OCI-LY1 (cell line): ENCODE data around the gene CBLC.
"Not testable (repeated sequence)": the region's sequence is repeated elsewhere in the genome, so short reads cannot be mapped to it uniquely, and the experiment has no call there.

ENCODE experiments used
- H2AFZ ChIP-seq: fragments of 200-600 bp; sonication (generic), shearing (Covaris generic); 2 replicates; pipeline ENCODE4 v1.6.0; 2014; ENCODE audit warnings: antibody characterized with exemption, mild to moderate bottlenecking, low read length
- H3F3A ChIP-seq: fragments of 200-600 bp; sonication (generic), shearing (Covaris generic); 2 replicates; pipeline ENCODE4 v1.6.0; 2014; ENCODE audit warnings: mild to moderate bottlenecking, antibody characterized with exemption, low read length, moderate library complexity; ENCODE audit not compliant: insufficient read depth
- H3K27ac ChIP-seq: fragments of 200-600 bp; sonication (generic); 2 replicates; pipeline ENCODE4 v1.5.1; 2014; ENCODE audit warnings: low read length, mixed run types, mild to moderate bottlenecking, low read depth; ENCODE audit not compliant: poor library complexity, severe bottlenecking
- H3K27me3 ChIP-seq: fragments of 200-600 bp; sonication (generic); 2 replicates; pipeline ENCODE4 v1.6.0; 2014; ENCODE audit warnings: antibody characterized with exemption, mild to moderate bottlenecking, low read length, moderate library complexity; ENCODE audit not compliant: insufficient read depth
- H3K36me3 ChIP-seq: fragments of 200-600 bp; sonication (generic); 2 replicates; pipeline ENCODE4 v1.6.1; 2014; ENCODE audit warnings: mild to moderate bottlenecking, antibody characterized with exemption, low read length, moderate library complexity, mixed read lengths; ENCODE audit not compliant: insufficient read depth
- H3K4me1 ChIP-seq: fragments of 200-600 bp; sonication (generic); 2 replicates; pipeline ENCODE4 v1.5.1; 2014; ENCODE audit warnings: mild to moderate bottlenecking, low read length, moderate library complexity; ENCODE audit not compliant: insufficient read depth, severe bottlenecking
- H3K4me2 ChIP-seq: fragments of 200-600 bp; sonication (generic), shearing (Covaris generic); 2 replicates; pipeline ENCODE4 v1.6.1; 2014; ENCODE audit warnings: low read length
- H3K4me3 ChIP-seq: fragments of 200-600 bp; sonication (generic); 2 replicates; pipeline ENCODE4 v1.5.1; 2014; ENCODE audit warnings: low read length, low read depth, mild to moderate bottlenecking, mixed read lengths; ENCODE audit not compliant: poor library complexity, severe bottlenecking
- H3K79me2 ChIP-seq: fragments of 200-600 bp; shearing (Covaris generic); 2 replicates; pipeline ENCODE4 v1.6.1; 2016; ENCODE audit warnings: mixed run types, low read length, mixed read lengths; ENCODE audit not compliant: insufficient read depth
- H3K9ac ChIP-seq: fragments of 200-600 bp; sonication (generic), shearing (Covaris generic); 2 replicates; pipeline ENCODE4 v1.6.1; 2014; ENCODE audit warnings: mild to moderate bottlenecking, low read length, mixed read lengths
- H3K9me2 ChIP-seq: fragments of 200-600 bp; sonication (generic), shearing (Covaris generic); 2 replicates; pipeline ENCODE4 v1.6.1; 2014; ENCODE audit warnings: low read depth, mild to moderate bottlenecking, low read length, mixed read lengths
- H3K9me3 ChIP-seq: fragments of 200-600 bp; shearing (Covaris generic); 2 replicates; pipeline ENCODE4 v1.6.1; 2014; ENCODE audit warnings: low read length, mixed read lengths
- H4K20me1 ChIP-seq: fragments of 200-600 bp; sonication (generic), shearing (Covaris generic); 2 replicates; pipeline ENCODE4 v1.6.0; 2016; ENCODE audit warnings: mild to moderate bottlenecking, low read length; ENCODE audit not compliant: insufficient read depth
- CTCF ChIP-seq: fragments of 200-600 bp; sonication (generic), shearing (Covaris generic); IDR thresholded peaks from 2 replicates; pipeline ENCODE4 v1.5.1; 2017; ENCODE audit warnings: mild to moderate bottlenecking, antibody characterized with exemption, low read length, moderate library complexity, mixed read lengths
- EZH2 ChIP-seq: fragments of 200-600 bp; sonication (generic), shearing (Covaris generic); IDR thresholded peaks from 2 replicates; pipeline ENCODE4 v1.8.0; 2017; ENCODE audit warnings: borderline replicate concordance, mixed run types, mild to moderate bottlenecking, antibody characterized with exemption, low read length, moderate library complexity, mixed read lengths

CBLC gene

GRCh38 chr19:44822670-44823372 is 45.1 kb downstream of the CBLC start:
- no peaks in the 10 kb centered on the region for H3K79me2 ChIP-seq
- no peaks in the 10 kb centered on the region for H3F3A ChIP-seq
- TF ChIP-seq EZH2 (no peak), CTCF (no peak)
- no peak overlapping the region for H3K27ac ChIP-seq
- H3K4me1 ChIP-seq = no peaks in the 10 kb centered on the region
- no peak overlapping the region for H3K9ac ChIP-seq
- H3K27me3 ChIP-seq = peaks cover 8% of the 10 kb centered on the region
- no peaks in the 10 kb centered on the region for H3K9me2 ChIP-seq
- no peaks in the 10 kb centered on the region for H4K20me1 ChIP-seq
- no peaks in the 10 kb centered on the region for H3K9me3 ChIP-seq
- H2AFZ ChIP-seq = no peak overlapping the region
- no peak overlapping the region for H3K4me2 ChIP-seq
- no peaks in the 10 kb centered on the region for H3K36me3 ChIP-seq
- no peak overlapping the region for H3K4me3 ChIP-seq

DNA sequence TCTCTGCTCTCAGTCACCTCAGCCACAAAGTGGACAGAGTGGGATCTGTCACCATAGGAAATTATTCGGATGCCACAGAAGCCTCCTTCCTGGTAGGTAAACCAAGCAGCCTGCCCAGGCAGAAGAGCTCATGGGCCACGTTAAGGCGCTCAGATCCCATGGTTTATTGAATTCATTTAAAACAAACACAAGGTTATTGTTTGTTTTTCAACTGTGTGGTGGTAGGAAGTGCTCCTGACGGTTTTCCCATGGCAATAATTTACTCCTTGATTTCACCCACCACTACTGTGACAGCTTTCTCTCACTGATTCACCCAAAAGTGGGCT is 45.6 kb downstream of the CBLC start:
- no peak overlapping the region for H3K9ac ChIP-seq
- no peaks in the 10 kb centered on the region for H3K9me3 ChIP-seq
- no peaks in the 10 kb centered on the region for H3K9me2 ChIP-seq
- peaks cover 8% of the 10 kb centered on the region for H3K27me3 ChIP-seq
- H2AFZ ChIP-seq = no peak overlapping the region
- H3K79me2 ChIP-seq = no peaks in the 10 kb centered on the region
- no peak overlapping the region for H3K4me2 ChIP-seq
- H3K4me3 ChIP-seq = no peak overlapping the region
- no peaks in the 10 kb centered on the region for H3K36me3 ChIP-seq
- TF ChIP-seq CTCF = no peak
- no peak for TF ChIP-seq EZH2
- no peaks in the 10 kb centered on the region for H3F3A ChIP-seq
- no peaks in the 10 kb centered on the region for H4K20me1 ChIP-seq
- no peaks in the 10 kb centered on the region for H3K4me1 ChIP-seq
- no peak overlapping the region for H3K27ac ChIP-seq

DNA sequence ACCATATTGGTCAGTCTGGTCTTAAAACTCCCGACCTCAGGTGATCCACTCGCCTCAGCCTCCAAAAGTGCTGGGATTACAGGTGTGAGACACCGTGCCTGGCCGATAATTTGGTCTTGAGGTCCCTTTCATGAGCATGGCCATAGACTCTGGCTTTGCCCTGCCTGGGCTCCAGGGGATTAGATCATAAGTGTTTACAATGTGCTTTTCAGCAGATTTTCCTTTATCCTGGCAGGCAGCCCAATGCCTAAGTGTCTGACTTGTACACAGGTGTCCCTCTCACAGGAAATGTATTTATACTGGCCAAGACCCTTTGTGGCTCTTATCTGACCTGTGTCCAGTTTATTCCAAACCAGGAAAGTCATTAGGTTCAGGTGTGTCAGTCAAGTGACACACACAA is 47.1 kb downstream of the CBLC start:
- Histone ChIP-seq H2AFZ (no peak overlapping the region), H3K4me2 (no peak overlapping the region), H3K4me3 (no peak overlapping the region), H3K4me1 (no peaks in the 10 kb centered on the region), H3K27me3 (peaks cover 8% of the 10 kb centered on the region), H3K9ac (no peak overlapping the region), H3K27ac (no peak overlapping the region), H3K9me2 (no peaks in the 10 kb centered on the region), H3K9me3 (no peaks in the 10 kb centered on the region), H3K79me2 (no peaks in the 10 kb centered on the region), H4K20me1 (no peaks in the 10 kb centered on the region), H3F3A (no peaks in the 10 kb centered on the region), H3K36me3 (no peaks in the 10 kb centered on the region)
- TF ChIP-seq CTCF = no peak
- TF ChIP-seq EZH2 = no peak

DNA sequence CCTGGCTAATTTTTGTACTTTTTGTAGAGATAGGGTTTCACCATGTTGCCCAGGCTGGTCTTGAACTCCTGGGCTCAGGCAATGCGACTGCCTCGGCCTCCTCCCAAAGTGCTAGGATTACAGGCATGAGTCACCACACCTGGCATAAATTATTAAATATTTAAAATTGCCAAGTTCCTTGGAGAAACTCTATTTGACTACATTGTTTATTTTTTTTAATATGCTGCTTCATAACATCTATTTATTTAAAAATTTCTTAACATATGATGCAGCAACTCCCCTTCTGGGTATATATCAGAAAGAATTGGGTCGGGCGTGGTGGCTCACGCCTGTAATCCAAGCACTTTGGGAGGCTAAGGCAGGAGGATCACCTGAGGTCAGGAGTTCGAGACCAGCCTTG is 55.2 kb downstream of the CBLC start:
- H3K79me2 ChIP-seq, H3K4me1 ChIP-seq, H4K20me1 ChIP-seq, H2AFZ ChIP-seq, H3K27ac ChIP-seq, H3K9ac ChIP-seq, H3K9me3 ChIP-seq, H3K4me2 ChIP-seq, H3K27me3 ChIP-seq, H3K36me3 ChIP-seq, H3F3A ChIP-seq, H3K4me3 ChIP-seq, H3K9me2 ChIP-seq: not testable (repeated sequence)

DNA sequence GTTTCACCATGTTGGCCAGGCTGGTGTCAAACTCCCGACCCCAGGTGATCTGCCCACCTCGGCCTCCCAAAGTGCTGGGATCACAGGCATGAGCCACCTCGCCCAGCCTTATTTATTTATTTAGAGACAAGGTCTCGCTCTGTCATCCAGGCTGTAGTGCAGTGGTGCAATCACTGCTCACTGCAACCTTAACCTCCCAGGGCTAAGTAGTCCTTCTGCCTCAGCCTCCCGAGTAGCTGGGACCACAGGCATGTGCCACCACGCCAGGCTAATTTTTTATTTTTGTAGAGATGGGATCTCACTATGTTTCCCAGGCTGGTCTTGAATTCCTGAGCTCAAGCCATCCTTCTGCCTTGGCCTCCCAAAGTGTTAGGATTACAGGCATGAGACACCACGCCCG is 56.7 kb downstream of the CBLC start:
- H3K9me3 ChIP-seq, H3K27me3 ChIP-seq, H2AFZ ChIP-seq: not testable (repeated sequence)

More for the DNA sequence above, 56.7 kb downstream of the CBLC start:
- not testable (repeated sequence) for H3K9me2 ChIP-seq, H3K27ac ChIP-seq, H3F3A ChIP-seq, H3K4me3 ChIP-seq, H3K4me1 ChIP-seq, H3K36me3 ChIP-seq, H3K79me2 ChIP-seq, H3K4me2 ChIP-seq, H4K20me1 ChIP-seq, H3K9ac ChIP-seq
